HG03196 (cell line): ENCODE data around the gene NELFA.

Source experiments
- ATAC-seq: cut with Tn5 transposase; IDR thresholded peaks from one replicate; pipeline ENCODE4 v1.9.1; 2021; ENCODE audit not compliant: unreplicated experiment

Gene NELFA

DNA sequence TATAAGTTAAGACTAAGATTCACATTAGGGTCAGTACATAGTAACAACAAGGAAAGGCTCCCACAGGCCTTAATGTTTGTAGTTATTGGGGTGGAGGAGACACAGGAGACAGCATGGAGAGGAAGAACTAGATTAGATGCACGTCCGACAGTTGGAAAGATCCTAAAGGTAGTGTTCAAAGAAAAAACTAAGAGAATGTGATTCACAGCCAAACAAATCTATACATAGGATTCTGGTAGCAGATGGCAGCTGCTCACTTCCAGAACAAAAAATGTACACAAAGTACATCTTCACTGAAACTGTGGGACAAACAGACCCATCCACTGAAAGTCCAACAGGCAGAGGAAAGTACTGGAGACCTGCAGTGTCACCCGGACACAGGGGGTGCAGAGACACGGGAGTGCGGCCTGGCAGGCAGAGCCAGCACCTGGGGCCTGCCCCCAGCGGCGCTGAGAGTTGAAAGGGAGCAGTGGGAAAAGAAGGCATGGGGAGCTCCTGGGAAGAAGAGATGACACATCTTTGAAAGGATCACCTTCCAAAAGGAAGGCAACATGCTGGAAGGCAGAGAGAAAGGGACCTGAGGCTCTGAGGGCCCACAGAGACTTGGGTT lies 40.0 kb downstream of the NELFA start:
- no peak for ATAC-seq

GRCh38 chr4:1967512-1968149 lies 41.1 kb downstream of the NELFA start:
- ATAC-seq: no peak

DNA sequence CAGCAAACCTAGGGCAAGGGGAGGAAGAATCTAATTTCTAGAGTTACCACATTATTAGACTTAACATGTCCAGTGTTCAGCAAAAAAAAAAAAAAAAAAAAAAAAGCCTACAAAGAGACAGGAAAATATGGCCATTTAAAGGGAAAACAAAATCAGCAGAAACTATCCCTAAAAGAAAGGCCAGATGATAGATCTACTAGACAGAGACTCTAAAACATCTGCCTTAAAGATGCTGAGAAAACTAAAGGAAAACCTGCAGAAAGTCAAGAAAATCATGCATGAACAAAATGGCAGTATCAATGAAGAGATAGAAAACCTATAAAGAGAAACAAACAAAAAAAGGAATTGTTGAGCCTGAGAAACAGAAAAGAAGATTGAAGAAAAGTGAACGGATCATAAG lies 43.8 kb downstream of the NELFA start:
- ATAC-seq: no peak

DNA sequence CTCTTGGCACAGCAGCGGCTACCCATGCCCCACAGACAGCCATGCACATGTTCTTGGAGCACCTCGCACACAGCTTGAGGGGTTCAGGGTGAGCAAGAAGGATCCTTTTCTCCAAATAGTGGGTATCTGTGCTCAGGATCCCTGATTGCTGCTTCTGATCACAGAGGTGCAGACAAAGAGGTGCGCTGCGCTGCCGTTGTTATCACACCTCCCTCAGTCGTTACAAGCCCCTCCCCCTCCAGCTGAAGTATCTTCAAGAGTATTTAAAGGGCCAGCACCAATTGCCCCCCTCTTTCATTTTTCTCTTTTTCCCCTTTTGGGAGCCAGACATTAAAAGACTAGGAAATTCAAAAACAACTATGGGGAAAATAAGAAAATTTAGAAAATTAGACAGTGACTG lies 44.3 kb downstream of the NELFA start:
- ATAC-seq: no peak

GRCh38 chr4:1962980-1963379 lies 45.8 kb downstream of the NELFA start:
- ATAC-seq: no peak

GRCh38 chr4:1961563-1961962 lies 47.2 kb downstream of the NELFA start:
- no peak for ATAC-seq

GRCh38 chr4:1961038-1961437 lies 47.7 kb downstream of the NELFA start:
- no peak for ATAC-seq

DNA sequence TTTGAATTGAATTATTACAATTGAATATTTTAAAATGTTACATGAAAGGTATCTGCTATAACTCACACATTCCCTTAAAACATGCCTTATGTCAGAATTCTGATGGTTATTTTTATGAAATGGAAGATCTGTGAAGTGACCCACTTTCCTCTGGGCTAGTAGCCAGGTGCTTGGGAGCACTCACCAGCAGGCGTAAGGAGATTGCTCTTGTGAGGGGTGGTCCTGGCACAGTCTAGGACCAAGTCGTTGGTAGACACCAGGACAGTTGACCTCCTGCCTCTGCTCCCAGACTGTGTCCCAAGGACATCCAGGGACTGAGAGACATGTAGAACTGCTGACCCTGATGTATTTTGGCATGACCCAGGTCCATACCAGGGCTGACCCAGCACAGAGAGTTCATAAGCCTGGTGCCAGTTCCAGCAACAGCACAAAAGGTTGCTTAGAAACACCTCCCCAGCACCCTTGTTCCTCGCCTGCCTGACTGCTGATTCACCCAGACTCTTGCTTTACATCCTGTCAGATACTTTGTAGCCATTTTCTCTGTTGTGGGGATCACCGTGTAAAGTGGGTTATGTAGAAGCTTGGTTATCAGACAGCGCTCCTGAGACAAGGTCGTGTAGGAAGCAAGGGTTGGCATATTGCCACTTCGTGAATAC lies 48.5 kb downstream of the NELFA start:
- ATAC-seq: no peak

- ATAC-seq: no peak
These were observed 49.7 kb downstream of the NELFA start for GRCh38 chr4:1959104-1959384.

DNA sequence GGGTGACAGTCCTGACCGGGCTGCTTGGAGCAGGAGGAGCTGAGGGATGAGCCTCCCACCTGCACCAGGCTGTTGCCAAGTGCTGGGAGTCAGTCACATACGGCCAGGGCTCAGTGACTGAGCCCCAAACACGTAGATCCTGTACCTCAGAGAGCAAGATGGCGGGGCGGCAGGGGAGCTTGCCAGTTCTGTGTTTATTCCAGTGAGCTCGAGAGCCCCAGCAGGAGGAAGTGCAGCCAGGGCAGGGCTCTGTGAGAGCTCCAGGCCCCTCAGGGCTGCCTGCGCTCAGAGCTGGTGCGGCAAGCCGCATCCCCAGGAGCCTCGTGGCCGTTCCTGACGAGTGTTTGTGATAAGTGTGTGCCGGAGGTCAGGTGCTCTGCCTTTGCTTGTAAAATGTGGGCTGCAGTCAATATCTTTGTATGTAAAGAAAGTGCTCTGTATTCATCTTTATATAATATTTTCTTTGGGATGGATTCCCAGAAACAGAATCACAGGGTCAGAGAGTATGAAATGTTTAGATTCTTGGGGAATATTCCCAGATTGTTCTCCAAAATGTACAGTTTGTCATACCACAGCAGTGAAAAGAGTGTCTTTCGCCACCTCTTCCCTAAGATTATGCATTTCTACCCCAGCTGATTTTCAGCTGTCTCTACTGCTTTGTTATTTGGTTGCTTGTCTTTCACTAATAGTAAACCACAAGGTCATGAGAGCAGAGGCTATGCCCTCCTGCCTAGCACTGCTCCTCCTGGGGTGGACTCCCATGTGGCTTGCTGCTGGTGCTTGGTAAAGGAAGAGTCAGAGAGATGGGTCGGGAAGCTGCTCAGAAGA lies 50.3 kb downstream of the NELFA start:
- ATAC-seq: no peak

DNA sequence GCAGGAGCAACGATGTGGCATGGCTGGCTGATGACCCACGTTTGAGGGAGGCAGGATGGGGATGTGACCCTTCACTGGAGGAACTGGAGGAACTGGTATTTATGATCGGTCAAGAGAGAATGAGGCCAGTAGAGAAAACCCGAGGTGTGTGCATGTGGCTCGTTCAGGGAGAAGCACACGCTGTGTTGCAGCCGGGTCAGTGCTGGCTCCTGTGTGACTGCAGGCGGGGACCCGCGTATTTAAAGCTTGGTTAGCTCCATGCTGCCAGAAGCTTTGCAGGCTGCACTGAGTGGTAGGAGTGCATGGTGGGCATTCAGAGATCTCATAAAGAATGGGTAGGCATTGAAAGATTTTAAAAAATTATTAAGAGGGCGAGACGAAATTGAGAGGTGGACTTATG lies 52.1 kb downstream of the NELFA start:
- ATAC-seq: no peak

DNA sequence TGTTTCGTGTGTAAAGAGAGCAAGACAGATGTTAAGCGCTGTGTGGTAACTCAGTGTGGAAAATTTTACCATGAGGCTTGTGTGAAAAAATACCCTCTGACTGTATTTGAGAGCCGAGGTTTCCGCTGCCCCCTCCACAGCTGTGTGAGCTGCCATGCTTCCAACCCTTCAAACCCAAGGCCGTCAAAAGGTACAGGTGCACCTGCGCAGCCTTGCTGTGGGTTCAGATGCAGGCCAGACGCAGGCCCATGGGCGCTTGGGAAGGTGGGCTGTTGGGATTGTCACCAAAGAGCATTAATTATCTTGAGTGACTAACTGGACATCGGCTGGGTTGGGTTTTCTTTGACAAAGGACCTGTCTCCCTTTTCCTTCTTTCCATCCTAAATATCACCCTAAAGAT lies 55.4 kb downstream of the NELFA start:
- no peak for ATAC-seq

GRCh38 chr4:1952719-1953118 lies 56.1 kb downstream of the NELFA start:
- ATAC-seq: no peak

DNA sequence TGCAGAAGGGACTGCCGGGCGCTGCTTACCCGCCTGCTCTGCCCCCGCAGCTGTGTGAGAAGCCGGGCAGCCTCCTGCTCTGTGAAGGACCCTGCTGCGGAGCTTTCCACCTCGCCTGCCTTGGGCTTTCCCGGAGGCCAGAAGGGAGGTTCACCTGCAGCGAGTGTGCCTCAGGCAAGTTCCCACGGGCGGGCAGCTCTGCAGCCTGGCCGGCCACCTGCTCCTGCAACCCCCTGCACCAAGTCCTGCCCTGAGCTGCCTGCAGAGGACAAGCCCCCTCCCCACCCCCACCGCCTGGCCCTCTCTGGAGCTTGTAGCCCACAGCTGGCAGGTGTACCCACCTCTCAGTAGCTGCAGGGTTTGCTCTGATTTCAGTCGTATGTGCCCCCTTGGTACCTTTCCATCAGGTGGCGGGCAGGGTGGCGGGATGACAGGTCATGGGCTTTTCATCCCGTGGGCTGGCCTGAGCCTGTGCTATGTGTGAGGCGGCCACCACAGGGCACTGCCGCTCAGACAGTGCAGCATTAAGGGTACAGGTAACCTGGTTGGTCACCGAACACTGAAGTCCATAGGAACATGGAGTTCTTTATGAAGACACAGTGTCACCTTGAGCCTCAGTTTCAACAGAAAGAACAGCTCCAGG lies 56.6 kb downstream of the NELFA start:
- ATAC-seq: no peak

DNA sequence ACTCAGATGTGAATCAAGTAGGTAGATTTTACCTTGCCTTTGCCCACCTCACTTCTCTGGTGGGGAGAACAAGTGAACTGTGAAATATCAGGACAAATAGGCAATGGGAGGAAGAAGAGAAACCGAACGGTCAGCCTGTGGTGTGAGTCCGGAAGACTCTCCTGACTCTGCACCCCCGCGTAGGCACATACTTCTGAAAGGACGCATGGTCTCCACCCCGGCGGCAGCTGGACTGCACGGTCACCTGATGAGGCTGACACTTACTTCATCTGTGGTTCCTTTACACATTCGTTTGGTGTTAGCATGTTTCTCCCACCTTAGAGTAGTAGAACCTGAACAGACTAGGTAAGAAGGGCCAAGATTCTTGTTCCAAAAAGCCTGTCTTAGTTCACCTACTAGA lies 58.4 kb downstream of the NELFA start:
- no peak for ATAC-seq

DNA sequence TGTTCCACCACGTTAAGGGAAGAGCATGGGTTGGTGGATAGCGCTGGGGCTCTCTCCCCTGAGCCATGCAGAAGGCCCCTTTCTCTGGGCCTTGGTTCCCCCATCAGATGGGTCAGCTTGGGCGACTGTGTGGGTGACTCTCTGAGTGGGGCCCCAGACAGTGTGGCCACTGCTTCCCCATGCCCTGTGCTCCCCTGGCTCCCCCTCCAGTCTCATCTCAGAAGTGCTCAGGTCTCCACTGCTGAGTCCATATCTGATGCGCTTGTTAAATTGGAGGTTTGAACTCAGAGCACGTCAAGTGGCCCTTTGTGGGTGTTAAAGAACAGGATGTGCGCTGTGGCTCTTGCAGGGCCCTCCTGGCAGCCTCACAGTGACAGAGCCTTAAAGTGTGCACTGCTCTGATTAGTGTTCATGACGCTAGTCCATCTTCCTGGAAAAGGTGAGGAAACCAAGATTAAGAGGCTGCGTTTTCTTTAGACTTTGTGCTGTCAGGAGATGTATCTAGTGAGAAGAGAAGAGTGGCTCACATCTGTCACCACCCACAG lies 59.8 kb downstream of the NELFA start:
- ATAC-seq: no peak

DNA sequence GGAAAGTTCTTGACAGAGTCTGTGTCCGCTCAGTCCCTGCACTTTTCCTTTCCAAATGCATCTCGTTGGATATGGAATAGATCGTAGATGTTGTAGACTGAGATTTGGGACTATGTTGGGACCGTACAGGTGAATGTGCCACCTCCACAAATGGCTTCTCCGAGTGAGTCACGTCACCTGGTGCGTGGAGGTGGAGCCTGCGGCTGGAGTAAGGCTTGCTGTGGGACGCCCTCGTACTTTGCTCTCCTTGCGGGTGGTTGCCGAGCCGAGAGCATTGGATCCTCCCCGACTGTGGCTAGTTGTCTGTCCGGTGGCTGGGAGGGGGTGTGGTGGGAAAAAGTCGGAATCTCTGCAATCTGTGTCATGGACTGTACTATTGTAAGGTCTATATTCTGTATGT lies 60.5 kb downstream of the NELFA start:
- no peak for ATAC-seq

GRCh38 chr4:1945912-1946311 lies 62.9 kb downstream of the NELFA start:
- no peak for ATAC-seq

GRCh38 chr4:1945124-1945895 lies 63.5 kb downstream of the NELFA start:
- no peak for ATAC-seq

DNA sequence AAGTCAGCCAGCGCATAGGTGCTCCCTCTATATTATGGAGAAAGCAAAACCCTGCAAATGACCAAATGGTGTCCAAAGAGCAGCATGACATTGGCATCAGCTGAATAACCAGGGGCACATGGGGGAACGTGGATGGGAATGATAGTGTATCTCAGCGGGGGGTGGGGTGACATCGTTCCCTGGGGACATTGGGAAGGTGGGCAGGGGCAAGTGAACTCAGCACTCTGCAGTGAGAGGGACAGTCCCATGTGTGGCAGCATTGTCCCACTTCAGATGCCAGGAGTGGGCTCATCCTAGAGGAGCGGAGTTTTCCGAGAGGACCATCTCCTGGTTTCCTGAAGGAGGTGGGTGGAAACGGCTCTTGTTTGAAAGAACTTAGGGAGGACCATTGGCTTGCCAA lies 64.8 kb downstream of the NELFA start:
- ATAC-seq: no peak

GRCh38 chr4:1940566-1940965 lies 68.2 kb downstream of the NELFA start:
- ATAC-seq: no peak
